GM23338 (cell line): ENCODE data around the gene VWCE. TPM values are rescaled to one million over a fixed set of nuclear protein-coding genes. Genes with fewer than 3 reads are reported as not detected.

ENCODE experiments used
- ATAC-seq: fragments of 200-7000 bp; cut with Tn5 transposase; 3 replicates; pipeline ENCODE4 v1.9.1; 2020
- DNase-seq: peaks from one replicate; pipeline ENCODE4 v3.0.0-alpha.2; 2015; ENCODE audit warnings: low spot score
- H2AFZ ChIP-seq: fragments of 200-600 bp; sonication (generic); 2 replicates; pipeline ENCODE4 v1.8.0; 2016; ENCODE audit warnings: antibody characterized with exemption, mild to moderate bottlenecking, moderate library complexity
- H3F3A ChIP-seq: fragments of 200-600 bp; sonication (generic); replicated peaks from 2 replicates; pipeline ENCODE4 v1.8.0; 2017; ENCODE audit warnings: antibody characterized with exemption, mixed run types, low read depth
- H3K27ac ChIP-seq: fragments of 200-600 bp; sonication (generic); 2 replicates; pipeline ENCODE4 v1.6.1; 2016; ENCODE audit warnings: low read depth
- H3K27me3 ChIP-seq: fragments of 200-600 bp; sonication (generic); 2 replicates; pipeline ENCODE4 v1.8.0; 2016; ENCODE audit warnings: mild to moderate bottlenecking, mixed run types, moderate library complexity; ENCODE audit not compliant: insufficient read depth
- H3K36me3 ChIP-seq: fragments of 200-600 bp; sonication (generic); 2 replicates; pipeline ENCODE4 v1.8.0; 2016; ENCODE audit warnings: mild to moderate bottlenecking; ENCODE audit not compliant: insufficient read depth
- H3K4me1 ChIP-seq: fragments of 200-600 bp; sonication (generic); 2 replicates; pipeline ENCODE4 v1.8.0; 2016; ENCODE audit warnings: mild to moderate bottlenecking, moderate library complexity; ENCODE audit not compliant: insufficient read depth
- H3K4me2 ChIP-seq: fragments of 200-600 bp; sonication (generic); 2 replicates; pipeline ENCODE4 v1.7.1; 2017; ENCODE audit warnings: mixed run types
- H3K4me3 ChIP-seq: fragments of 200-600 bp; sonication (generic); 2 replicates; pipeline ENCODE4 v1.6.1; 2016; ENCODE audit warnings: mixed run types
- H3K79me2 ChIP-seq: fragments of 200-600 bp; sonication (generic); replicated peaks from 2 replicates; pipeline ENCODE4 v1.8.0; 2017; ENCODE audit warnings: mild to moderate bottlenecking; ENCODE audit not compliant: insufficient read depth
- H3K9me2 ChIP-seq: fragments of 200-600 bp; sonication (generic); 2 replicates; pipeline ENCODE4 v1.8.0; 2017; ENCODE audit not compliant: insufficient read depth
- H4K20me1 ChIP-seq: fragments of 200-600 bp; sonication (generic); replicated peaks from 2 replicates; pipeline ENCODE4 v1.8.0; 2017; ENCODE audit warnings: mild to moderate bottlenecking; ENCODE audit not compliant: insufficient read depth
- H3K27ac Mint-ChIP-seq: 2 replicates; pipeline ENCODE4 v1.8.0; 2020; ENCODE audit warnings: inconsistent platforms, mild to moderate bottlenecking, moderate library complexity, mixed read lengths
- H3K27me3 Mint-ChIP-seq: 3 replicates; pipeline ENCODE4 v1.8.0; 2022; ENCODE audit warnings: low read depth, mild to moderate bottlenecking, moderate library complexity, mixed read lengths, inconsistent platforms; ENCODE audit not compliant: insufficient read depth, poor library complexity
- H3K36me3 Mint-ChIP-seq: 3 replicates; pipeline ENCODE4 v1.8.0; 2021; ENCODE audit warnings: low read depth, mild to moderate bottlenecking, inconsistent platforms, moderate library complexity, mixed read lengths
- H3K4me1 Mint-ChIP-seq: 3 replicates; pipeline ENCODE4 v1.8.0; 2020; ENCODE audit warnings: mild to moderate bottlenecking, inconsistent platforms, mixed read lengths
- H3K4me3 Mint-ChIP-seq: 3 replicates; pipeline ENCODE4 v1.8.0; 2021; ENCODE audit warnings: moderate library complexity, mild to moderate bottlenecking, inconsistent platforms, mixed read lengths
- H3K9me3 Mint-ChIP-seq: 3 replicates; pipeline ENCODE4 v1.8.0; 2020; ENCODE audit warnings: moderate library complexity, mild to moderate bottlenecking, inconsistent platforms, mixed read lengths
- CREB1 ChIP-seq: fragments of 250-450 bp; sonication (Bioruptor Pico); IDR thresholded peaks from 2 replicates; pipeline ENCODE4 v1.5.0; 2020; ENCODE audit warnings: low read depth, mild to moderate bottlenecking, moderate library complexity
- CTCF ChIP-seq, 2 experiments: fragments of 200-600 bp in 1 of 2; sonication (generic) in 1 of 2; conservative IDR thresholded peaks; 2 replicates each; pipeline versions ENCODE4 v1.5.1 to v1.6.1; 2016 to 2017; ENCODE audit warnings: antibody characterized with exemption in 2 of 2, low read depth in 2 of 2, mild to moderate bottlenecking in 2 of 2, moderate library complexity in 1 of 2
- ETS1 ChIP-seq: IDR thresholded peaks from 2 replicates; pipeline ENCODE4 v1.6.1; 2016; ENCODE audit warnings: antibody characterized with exemption
- EZH2 ChIP-seq: fragments of 200-600 bp; sonication (generic); IDR thresholded peaks from one replicate; pipeline ENCODE4 v1.8.0; 2017; ENCODE audit warnings: antibody characterized with exemption, mild to moderate bottlenecking, low read depth; ENCODE audit not compliant: unreplicated experiment
- EZH2phosphoT487 ChIP-seq: fragments of 200-600 bp; sonication (generic); IDR thresholded peaks from one replicate; pipeline ENCODE4 v1.8.1; 2018; ENCODE audit warnings: antibody characterized with exemption; ENCODE audit not compliant: unreplicated experiment
- JUNB ChIP-seq: IDR thresholded peaks from one replicate; pipeline ENCODE4 v1.6.1; 2016; ENCODE audit warnings: antibody characterized with exemption; ENCODE audit not compliant: unreplicated experiment
- POLR2AphosphoS5 ChIP-seq: IDR thresholded peaks from 2 replicates; pipeline ENCODE4 v1.6.1; 2016; ENCODE audit warnings: antibody characterized with exemption, low read depth
- STAT1 ChIP-seq: IDR thresholded peaks from one replicate; pipeline ENCODE4 v1.6.1; 2016; ENCODE audit warnings: antibody characterized with exemption; ENCODE audit not compliant: unreplicated experiment
- ZNF331 ChIP-seq: fragments of 250-450 bp; sonication (Bioruptor Pico); IDR thresholded peaks from 2 replicates; pipeline ENCODE4 v1.5.0; 2020; ENCODE audit warnings: low read depth, mild to moderate bottlenecking, moderate library complexity
- ZNF462 ChIP-seq: fragments of 250-450 bp; sonication (Bioruptor Pico); IDR thresholded peaks from 2 replicates; pipeline ENCODE4 v1.5.0; 2020; ENCODE audit warnings: mild to moderate bottlenecking, moderate library complexity
- polyA plus RNA-seq: library from polyadenylated mRNA; unstranded; fragments of >200 nt; fragmentation: Nextera tagmentation; extraction: Ambion mirVana; gene quantifications from 2 replicates; pipeline ENCODE4 v1.2.1, GENCODE V29; 2016
- total RNA-seq: library from RNA; depleted of rRNA; stranded (reverse); fragments of >200 nt; shearing (Covaris generic); gene quantifications from 2 replicates; pipeline ENCODE4 v1.2.3, GENCODE V29; 2014

VWCE gene
- total and polyA plus RNA-seq, 2 experiments from 2014 or later: 9.9 to 16.9 TPM

- TF ChIP-seq CTCF (conservative IDR thresholded peaks at IDR 0.05; ENCODE audit: low read depth in 2 of 2): no peak
These were observed 33.2 kb upstream of the VWCE start (continued) for GRCh38 chr11:61328351-61328750.

- no peaks in the 10 kb centered on the region for H3K9me2 ChIP-seq
- Mint-ChIP-seq H3K4me3 (no peak overlapping the region), H3K4me1 (peaks cover 14% of the 10 kb centered on the region), H3K9me3 (no peaks in the 10 kb centered on the region), H3K27ac (no peak overlapping the region), H3K27me3 (peaks cover 8% of the 10 kb centered on the region), H3K36me3 (peaks cover 74% of the 10 kb centered on the region)
- H3K27me3 ChIP-seq: no peaks in the 10 kb centered on the region
- no peak overlapping the region for H2AFZ ChIP-seq
- DNase-seq (no peak), ATAC-seq (no peak)
- H3K4me2 ChIP-seq: no peak overlapping the region
- peaks cover 75% of the 10 kb centered on the region for H3K79me2 ChIP-seq
- H4K20me1 ChIP-seq: peaks cover 47% of the 10 kb centered on the region
- H3K27ac ChIP-seq: no peak overlapping the region
- peaks cover 17% of the 10 kb centered on the region; the same call in 1 of the 2 replicates for H3F3A ChIP-seq
- no peak overlapping the region for H3K4me3 ChIP-seq
- H3K4me1 ChIP-seq: peaks cover 13% of the 10 kb centered on the region
- peaks cover 69% of the 10 kb centered on the region for H3K36me3 ChIP-seq
- TF ChIP-seq CTCF (conservative IDR thresholded peaks at IDR 0.05; ENCODE audit: low read depth in 2 of 2) (no peak), ZNF462 (no peak), STAT1 (no peak), POLR2AphosphoS5 (no peak), CREB1 (no peak), JUNB (no peak), EZH2phosphoT487 (no peak), ETS1 (no peak), ZNF331 (CRISPR knock-in tag) (no peak), EZH2 (no peak)
These were observed 32.6 kb upstream of the VWCE start for GRCh38 chr11:61327669-61328071.
